ENCODE measurements around the gene CYP3A4.

The CYP3A4 gene

DNA sequence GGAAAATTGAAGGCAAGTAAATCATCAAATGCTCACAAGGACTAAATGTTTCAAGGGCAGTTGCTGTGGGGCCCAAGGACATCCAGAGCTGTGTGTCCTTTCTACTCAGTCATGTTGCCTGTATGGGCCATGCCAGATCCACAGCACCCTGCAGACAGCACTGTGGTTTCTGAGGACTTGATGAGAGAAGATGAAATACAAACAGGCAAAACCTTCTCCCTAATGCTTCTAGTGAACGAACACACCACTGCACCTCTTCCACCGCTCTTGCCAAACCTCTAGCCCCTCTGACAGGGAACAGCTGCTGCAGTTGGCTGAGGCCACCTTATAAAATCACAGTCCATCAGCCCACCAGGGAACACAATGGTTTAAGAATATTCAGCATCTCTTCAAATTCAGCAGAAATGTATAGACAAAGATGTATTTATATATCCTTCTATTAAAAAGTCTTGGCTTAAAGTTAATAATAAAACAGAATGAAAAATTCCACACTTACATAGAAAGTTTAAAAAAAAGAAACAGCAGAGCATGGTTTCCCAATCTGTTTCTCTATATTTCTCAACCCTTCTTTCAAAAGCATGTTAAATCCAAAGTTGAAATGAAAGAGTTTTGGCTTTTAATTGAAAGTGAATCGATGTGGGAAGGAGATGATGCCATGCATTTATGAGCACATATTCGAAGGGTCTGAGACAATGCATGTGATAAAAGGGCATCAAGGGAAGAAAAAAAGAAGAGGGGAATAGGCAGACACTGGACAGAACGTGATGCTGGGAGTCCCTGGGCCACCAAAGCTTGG lies 63.0 kb downstream of the CYP3A4 start:
- no peak for DNase-seq

DNA sequence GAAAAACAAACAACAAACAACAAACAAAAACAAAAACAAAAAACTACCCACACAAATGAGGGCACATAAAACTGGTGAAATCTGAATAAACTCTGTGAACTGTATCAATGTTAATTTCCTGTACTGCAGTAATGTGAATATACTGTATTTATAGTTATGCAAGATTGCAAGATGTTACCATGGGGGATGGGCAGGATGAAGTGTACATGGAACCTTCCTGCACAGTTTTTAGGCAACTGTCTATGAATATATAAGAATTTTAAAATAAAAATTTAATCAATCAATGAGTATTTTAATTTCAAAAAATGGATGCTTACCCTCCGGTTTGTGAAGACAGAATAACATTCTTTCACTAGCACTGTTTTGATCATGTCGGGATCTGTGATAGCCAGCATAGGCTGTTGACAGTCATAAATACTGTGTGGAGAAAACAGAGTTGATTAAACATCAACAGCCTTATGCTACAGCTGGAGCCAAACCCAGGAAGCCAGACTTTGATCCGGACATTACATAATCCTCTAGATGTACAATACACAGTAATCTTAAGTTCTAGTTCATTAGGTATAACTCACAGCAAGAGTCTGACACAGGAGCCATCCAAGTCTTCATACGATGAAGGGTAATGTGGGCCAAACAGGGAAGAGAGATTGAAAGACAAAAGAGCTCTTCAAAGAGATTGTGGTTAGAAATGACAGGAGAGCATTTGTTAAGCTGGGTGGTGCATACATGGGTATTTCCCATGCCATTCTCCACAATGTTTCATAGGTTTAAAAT lies 63.8 kb downstream of the CYP3A4 start:
- no peak for DNase-seq

DNA sequence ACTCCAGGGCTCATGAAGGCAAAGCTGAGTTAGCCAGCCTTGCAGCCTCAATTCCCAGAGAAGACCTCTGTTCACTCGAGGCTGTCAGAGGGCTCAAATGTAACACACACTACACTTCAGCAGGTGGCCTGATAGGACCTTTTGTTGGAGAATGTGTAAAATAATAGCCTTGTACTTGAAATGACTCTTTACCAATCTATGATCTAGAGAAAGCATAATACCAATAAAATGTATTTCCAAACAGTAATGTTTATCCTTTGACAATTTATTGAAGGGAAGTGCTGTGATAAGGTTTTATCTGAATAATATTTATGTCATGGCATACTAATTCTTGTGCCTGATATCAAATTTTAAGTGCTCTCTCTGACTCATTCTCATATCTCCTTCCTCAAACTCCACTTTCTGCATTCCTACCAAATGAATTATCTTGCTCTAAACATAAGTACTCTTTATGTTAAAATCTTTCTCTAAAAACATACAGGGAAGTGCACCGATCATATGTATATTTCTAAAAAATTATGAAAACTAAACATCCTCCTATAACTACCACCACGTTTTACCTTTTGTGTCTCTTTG lies 69.9 kb downstream of the CYP3A4 start:
- no peak for DNase-seq

DNA sequence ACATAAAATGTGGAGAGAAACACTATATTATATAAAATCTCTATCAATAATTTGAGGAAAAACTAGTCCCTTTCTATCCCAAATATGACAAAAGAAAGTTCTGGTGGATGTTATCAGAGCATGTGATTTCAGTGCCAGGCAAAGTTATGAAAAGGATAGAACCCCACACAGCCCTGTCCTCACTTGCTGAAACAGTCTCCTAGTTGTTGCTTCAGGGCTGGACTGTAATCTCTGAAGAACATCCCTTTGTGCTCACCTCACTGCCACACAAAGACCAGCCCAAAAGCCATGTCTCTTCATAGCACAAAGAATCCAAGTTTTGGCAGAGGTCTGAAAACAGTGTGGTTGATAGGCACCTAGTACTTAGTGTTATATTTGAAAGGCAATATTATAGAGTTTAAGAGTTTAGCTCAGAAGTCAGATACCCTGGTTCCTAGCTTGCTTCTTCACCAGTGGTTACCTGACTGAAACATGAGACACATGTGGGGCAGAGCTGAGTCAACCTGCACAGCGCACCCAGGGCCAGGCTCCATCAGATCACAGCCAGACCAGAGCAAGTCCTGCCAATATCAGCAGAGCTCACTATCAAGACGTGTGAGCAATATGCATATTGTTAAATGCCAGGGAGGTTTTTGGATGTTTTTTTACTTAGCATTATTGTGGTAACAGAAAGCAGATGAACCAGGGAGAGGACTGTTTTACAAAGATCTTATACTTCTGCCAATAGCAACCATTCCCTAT lies 74.0 kb downstream of the CYP3A4 start:
- no peak for DNase-seq

DNA sequence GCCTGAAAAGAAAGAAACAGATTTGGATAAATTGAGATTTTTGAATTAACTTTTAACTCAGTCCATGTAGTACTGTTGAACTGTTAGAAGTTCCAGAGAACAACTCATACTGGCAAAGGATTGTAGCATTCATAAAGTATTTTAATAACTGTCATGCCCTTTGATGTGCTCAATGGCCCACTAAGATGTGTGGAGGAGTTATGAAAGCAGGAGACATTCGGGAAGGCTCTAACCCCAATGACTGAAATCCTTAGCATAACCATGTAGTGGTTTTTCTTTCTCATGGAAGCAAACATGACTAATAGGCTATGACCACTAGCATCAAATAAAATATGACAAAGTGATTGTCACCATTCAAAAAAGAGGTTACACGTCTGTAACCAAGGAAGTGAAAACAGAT lies 74.7 kb downstream of the CYP3A4 start:
- no peak for DNase-seq

DNA sequence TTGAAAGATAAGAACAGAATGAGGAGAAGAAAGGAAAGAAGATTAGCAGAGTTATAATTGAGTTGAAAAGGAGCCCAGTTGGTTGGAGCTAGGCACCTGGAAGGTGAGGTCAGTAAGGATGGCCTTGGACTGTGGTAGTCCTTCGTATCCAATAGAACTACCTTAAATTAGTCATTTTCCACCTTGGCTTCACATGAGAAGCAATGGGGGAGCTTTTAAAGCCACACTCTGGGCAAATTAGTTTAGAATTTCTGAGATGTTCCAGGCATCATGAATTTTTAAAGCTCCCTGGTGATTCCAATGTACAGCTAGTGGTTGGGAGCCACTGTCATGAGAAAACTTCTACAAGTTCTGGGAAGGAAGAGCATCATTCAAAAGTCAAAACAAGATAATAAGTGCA lies 76.9 kb downstream of the CYP3A4 start:
- DNase-seq: no peak
